ENCODE measurements around the gene GRB10.

The GRB10 gene

DNA sequence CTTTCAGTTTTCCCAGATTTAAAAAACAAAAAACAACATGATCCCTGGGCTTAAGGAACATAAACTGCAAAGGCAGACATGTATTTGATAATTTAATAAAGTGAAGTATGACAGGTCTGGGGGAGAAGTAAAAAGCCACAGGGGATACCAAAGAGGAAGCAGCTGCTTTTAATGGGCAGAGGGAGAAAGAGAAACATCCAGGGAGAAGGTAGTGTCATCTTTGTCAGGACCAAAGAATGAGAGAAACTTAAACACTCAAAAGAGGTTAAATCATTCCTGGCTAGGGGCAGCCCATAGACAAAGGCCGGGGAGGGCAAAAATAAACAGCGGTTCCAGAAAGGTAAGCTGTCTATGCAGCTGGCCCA lies 94.5 kb downstream of the GRB10 start:
- DNase-seq (ENCODE audit: low read depth): no peak

DNA sequence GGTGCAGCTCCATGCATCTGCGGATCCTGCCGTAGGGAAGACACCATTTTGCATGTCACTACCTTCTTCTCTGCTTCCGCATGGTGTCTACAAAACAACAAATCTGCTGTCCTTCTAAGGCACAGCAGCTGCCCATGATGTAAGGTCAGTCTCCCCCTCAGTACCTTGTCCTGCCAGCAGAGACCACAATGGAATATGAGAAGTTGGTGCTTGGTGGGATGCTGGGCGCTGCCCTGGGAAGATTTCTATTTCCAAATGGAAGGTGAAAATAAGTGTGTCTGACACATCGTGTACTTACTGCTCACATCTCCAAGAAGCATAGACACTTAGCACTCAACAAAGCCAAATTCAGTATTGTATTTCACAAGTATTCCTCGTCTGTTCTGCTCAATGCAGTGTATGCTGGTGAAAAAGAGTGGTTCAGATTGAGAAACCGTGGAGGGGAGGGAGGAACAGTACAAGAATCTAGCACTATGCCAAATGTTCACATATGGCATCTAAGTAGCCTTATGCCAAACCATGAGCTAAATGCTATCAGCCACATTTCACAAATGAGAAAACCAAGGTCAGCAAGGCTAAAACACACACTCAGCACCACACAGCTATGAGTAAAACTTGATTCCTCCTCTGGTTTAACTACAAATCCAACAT lies 95.0 kb downstream of the GRB10 start:
- DNase-seq (ENCODE audit: low read depth): no peak

DNA sequence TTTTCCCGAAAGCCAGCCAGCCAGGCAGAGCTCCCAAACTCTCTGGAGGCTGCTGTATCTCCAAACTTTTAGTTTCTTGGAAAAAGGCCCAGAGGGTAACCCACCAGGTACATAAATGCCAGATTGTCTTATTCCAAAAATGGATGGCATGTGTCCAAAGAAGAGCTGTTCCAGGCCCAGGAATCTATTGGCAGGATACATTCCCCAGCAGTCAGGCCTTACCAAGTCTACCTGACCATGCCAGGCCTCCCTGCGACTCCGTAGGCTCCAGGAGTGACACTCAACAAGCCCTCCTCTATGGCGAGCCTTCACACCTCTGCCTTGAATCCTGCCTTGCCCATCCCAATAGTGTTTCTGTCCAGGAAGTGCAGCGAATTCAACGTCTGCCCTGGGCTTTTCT lies 95.6 kb downstream of the GRB10 start:
- no peak for DNase-seq (ENCODE audit: low read depth)

DNA sequence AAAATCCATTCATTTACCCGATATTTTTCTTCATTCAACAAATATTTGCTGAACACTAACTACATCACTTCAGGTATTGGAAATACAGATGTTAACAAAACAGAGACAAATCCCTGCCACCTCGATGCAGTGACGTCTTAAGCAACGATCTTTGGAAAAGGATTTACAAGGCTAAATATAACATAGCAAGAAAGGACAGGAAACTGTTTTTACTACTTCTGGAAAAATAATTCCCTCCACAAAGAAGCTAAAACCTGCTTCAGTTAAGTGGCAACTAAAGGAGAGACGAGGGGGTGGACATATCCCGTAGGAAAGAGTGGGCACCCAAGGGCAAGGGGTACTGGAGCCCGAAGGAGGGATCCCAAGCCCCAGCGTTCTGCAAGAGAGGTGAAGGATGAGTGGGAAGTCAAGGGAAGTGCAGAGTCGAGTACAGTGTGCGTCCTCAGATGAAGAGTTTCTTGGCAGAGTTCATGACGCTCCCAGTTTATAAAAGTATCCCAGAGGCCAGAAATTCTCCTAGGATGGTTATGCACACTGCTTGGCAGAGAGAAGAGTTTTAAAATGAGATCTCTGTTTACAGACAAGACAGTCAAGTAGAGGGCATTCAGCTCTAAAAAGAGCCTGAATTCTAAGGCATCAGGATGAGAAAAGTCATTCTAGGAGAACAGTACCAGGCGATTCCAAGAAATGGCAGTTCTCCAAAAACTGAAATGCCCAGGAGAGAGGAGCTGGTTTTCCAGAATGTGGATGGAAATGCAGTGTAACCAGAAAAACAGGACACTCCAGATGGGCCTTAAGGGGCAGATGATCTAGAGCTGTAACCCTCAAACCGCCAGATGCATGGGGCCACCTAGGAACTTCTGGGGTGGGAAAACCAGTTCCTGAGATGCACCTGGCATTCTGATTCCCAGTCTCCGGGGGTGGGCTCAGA lies 97.3 kb downstream of the GRB10 start:
- DNase-seq (ENCODE audit: low read depth): no peak

DNA sequence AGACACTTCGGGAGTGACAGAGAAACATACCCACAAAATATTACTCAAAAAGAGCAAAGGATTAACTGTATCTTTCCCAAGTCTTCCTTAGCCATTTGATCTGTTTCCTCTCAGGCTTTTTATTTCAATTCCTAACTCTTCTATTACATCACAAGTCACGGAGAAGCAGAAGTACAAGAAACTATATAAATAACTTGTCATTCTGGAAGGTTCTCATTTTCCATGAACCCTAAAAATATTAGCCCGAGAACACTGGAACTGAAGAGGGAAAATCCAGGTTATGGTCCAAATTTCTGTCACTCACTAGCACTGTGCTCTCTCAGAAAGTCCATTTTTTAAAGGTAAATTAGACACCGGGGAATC lies 98.0 kb downstream of the GRB10 start:
- DNase-seq (ENCODE audit: low read depth): no peak

DNA sequence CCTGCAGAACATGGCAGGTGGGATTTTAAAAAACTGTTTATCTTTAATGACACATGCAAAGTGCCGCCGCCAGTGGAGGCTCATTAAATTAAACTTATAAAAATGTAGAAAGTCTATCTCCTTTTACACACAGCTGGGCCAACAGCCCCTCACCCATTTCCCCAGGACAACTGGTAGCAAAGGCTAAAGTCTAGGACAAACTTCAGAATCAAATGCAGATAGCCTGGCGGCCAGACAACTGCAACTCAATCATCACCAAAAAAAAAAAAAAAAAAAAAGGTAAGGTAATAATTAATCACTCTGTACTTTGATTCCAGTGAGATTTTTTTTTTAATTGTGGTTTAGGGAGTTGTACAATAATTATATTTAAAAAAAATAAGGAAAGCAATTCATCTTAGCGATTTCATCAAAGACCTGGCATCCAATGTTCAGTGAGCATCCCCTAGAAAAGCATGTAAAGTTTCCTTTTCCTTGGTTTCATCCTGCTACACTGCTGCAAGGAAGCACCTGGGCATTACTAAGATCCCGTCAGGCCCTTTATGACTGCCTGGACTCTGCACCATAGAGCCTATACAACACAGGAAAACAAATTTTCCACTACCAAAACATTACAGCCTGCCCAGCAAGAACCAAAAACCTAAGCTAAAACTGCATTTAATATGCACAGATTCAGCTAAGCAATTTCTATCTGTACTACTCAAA lies 98.5 kb downstream of the GRB10 start:
- DNase-seq (ENCODE audit: low read depth): no peak

DNA sequence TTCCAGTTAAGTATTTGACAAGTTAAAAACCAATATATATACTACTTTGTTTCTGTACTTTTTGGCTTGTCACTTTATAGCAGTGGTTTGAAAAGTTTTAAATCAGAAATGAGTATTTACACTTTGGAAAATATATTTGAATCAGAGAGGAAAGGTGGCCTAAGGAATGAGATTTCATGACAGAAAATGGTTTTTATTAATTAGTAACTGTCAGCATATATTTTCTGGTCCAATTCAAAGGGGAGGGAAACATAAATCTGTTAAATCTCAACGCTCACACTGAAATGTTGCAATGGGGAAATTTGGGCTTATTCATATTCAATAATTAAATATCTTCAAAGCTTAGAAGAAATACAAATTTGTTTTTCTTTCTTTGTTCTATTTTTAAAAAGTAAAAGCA lies 100.1 kb downstream of the GRB10 start:
- DNase-seq (ENCODE audit: low read depth): no peak

DNA sequence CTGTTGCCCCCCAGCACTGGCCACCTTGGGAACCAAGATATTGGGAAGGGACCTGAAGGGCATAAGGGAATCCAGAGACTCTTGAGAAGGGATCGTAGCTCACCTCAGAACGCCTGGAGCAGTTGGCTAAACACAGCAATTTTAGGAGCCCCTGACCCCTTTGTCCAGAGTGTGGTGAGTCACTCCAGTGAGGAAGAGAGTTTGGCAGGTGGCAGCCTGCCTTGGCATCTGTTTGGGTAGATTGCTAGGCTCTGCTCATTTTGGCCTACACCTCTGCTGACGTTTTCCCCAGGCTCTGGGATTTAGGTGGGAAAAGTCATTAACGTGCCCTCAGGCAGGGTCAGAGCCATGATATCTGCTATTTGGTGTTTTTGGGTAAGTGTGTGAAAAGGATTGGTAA lies 100.6 kb downstream of the GRB10 start:
- DNase-seq (ENCODE audit: low read depth): no peak

DNA sequence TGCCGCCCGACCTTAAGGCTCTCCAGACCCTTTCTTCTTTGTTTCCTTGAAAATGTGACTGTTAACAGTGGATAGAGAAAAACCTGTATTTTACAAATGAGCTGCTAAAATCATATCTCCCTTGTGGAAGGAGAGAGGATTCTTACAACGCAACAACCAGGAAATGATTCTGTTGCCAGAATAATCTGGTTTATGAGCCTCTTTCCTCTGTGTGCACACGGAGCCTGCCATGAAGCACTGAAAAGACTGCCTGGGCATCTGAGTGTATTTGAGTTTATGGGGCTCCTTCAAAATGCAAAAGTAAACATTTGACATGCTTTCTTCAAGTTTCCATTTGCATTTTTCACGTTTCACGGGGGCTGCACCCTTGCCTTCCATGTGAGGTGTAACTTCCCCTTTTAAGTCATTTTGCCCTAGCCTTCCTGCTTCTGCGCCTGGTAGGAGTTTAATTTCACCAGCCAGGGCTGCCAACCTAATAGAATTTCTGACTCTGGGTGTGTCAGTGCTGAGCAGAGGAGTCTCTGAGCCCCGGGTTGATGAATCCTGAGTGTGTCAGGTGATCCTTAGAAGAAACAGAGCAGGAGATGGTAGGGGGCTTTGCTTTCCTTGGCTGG lies 101.2 kb downstream of the GRB10 start:
- DNase-seq (ENCODE audit: low read depth): no peak

DNA sequence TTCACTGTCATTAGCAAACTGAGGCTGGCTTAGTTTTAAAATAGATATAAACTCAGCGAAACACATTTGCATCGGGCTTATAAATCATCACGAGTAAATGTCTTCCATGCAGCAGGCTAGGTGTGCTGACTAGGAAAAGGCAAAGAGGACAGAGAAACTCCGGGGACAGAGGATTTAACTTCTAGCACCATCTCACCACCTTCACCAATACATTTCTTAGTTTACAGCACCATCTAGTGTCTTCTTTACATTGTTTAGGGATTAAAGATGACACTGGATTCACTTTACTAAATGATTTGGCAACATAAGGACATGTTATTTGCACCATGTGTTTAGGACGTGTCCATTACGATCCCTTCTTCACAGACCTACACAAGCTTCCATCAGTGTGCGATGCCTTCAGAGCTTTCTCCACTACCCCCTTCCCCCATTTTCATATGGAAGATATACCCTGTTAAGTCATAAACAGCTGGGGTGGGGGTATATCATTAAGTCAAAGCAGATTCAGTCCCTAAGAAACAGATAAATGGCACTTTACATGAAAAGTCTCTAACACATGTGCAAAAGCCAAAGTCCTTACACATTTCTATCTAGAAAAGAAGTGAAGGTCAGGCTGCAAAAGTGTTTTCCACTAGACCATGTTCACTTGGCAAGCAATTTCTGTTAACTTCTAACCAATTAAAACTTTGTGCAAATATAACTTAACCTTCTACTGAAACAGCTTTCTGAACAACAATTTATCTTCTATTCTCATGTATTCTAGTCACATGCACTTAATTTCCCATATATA lies 103.3 kb downstream of the GRB10 start:
- DNase-seq (ENCODE audit: low read depth): no peak

DNA sequence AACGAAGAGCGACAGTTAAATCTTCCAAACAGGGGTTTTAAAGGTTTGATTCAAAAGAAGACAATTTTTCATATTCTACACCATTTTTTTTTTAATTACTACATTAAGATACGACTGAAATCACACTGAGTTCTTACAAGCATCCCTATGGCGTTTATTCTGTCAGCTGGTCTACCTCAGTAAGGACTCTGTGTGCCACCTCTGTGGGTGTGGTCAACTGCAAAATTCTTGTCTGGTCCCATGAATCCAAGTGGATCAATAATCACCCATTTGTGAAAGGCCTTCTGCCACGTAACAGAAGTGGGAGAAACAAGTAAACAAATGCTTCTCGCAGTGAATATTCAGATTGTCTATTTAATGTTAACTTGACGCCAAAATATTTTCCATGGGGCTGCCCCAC lies 104.1 kb downstream of the GRB10 start:
- DNase-seq (ENCODE audit: low read depth): no peak

DNA sequence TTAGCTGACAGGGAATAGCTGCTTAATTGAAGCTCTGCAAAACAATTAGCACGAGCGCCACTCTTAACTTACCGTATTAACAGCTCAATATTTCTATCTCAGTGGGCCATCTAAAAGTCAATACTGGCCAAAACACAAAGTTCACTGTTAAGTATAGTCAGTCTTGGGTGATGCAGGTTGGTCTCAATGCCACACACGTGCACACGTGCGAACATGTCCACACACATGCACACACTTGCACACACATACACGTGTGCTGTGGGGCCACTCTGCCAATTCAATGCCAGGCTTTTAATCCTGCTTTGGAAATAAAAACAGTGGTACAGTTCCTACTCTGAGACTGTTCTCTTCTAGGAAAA lies 105.1 kb downstream of the GRB10 start:
- DNase-seq (ENCODE audit: low read depth): no peak

DNA sequence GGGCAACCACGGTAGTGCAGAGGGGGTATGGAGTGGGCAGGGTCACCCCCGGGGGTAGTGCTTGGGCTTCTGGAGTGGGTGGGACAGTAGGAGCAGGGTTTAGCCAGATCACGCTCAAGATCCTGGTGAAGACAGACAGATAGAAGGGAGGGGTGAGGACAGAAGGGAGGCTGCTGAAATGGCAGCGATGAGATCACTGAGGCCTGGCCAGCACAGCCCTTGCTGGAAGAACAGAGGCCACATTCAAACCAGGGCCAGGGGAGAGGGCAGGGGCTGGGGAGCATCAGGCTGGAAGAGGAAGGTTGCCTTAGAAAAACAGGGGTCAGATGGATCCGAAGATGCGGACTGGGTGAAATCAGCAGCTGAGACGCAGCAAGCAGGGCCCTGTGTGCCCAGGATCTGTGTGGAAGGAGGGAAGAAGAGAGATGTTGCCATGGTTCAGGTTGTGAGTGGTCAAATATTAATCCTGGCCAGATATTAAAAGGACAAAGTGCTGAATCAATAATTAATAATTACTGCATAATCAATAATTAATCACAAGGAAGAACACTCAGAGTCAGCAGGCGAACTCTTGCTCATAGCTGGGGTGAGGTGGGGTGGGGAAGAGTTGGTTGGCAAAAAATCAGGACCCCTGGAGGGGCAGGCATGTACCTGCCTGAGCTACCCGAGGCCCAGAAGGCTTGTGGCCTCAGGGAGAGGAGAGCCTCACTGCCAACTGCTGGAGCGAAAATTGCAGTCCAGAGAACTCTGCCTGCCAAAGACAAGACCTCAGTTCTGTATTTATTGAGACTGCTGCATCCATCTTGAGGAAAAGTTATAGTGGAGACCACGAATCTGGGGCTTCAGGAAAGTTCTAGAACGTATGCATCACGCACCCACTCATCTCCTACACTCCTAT lies 105.7 kb downstream of the GRB10 start:
- DNase-seq (ENCODE audit: low read depth): no peak

DNA sequence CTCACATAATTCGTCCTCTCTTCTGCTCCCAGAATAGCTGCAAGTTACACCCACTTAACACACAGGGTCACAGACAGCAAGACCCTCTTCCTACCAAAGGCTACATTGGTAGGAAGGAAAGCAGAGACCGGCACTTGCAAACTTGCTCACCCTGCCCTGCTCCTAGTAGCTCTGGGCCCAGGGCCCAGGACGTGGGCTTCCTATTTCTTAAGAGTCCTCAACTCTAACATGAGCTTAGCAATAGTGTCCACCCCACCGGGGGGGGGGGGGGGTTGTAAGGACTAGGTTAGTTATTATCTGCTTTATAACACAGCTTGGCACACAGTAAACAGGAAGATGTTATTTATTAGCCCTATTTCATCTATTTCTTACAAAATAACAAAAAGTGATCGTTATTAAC lies 106.6 kb downstream of the GRB10 start:
- no peak for DNase-seq (ENCODE audit: low read depth)

DNA sequence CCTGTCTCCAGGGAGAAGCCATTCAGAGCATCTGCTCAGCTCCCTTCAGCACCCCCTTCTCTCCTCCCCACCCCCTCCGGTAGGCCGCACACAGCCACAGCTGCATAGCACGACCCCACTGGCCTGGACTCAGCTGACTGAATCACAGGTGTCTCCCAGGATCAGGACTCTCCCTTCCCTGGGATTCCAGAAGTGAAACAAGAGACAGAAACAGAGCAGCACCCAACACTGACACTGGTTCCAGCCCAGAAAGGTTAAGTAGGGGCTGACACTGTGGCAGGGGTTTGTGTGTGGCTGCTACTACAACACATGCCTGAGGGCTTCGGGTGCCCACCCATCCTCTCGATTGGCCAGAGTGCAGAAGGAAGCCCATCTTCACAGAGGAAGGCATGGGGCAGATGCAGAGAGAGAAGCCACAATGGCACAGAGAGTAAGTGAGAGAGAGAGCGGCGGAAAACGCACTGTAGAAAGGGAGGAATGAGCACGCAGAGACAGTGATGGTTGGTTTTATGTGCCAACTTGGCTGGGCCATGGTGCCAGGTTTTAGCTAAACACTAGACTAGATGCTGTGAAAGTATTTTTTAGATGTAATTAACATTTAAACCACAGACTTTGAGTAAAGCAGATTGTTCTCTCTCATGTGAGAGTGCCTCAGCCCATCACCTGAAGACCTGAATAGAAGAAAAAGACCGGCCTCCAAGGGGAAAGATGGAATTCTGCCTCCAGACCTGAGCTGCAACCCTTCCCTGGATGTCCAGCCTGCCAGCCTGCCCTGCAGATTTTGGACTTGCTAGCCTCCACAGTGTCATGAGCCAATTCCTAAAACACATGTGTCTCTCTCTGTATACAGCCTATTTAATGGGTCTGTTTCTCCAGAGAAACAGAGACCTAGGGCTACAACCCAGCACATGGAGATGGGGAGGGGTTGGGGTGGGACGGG lies 107.5 kb downstream of the GRB10 start:
- DNase-seq (ENCODE audit: low read depth): no peak

DNA sequence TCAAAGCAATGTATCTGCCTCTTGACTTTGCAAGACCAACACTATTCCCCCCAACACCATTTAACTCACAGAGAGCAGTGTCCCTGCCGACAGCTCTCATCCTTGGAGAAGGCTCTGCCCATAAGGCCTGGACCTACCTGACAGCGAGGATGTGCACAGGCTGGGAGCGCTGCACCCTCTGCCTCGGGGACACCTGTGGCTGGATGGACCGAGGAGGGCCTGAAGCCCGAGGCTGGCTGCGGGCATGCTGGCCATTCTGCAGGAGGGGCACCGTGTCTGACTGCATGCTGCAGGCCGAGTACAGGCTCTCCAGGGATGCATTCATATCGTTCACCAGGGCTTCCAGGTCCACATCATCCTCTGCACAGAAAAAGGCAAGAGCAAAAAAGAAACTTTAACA lies 108.4 kb downstream of the GRB10 start:
- DNase-seq (ENCODE audit: low read depth): no peak

DNA sequence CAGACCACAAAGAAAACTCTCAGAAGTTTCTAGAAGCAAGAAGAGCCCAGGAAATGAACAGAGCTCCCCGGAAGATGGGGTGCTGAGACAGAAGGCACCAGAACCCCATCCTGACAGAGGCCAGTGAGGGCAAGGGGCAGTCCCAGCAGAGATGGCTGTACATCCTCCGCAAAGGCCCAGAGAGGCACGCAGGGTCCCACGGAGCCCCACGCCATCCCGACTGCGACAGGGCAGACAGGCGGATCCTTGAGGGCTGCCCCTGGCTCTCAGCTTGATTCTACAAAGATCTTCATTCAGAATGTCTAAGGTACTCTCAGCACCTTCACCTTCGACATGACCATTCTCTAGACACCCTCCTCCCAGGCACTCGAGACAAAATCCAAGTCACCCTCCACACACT lies 109.6 kb downstream of the GRB10 start:
- no peak for DNase-seq (ENCODE audit: low read depth)

DNA sequence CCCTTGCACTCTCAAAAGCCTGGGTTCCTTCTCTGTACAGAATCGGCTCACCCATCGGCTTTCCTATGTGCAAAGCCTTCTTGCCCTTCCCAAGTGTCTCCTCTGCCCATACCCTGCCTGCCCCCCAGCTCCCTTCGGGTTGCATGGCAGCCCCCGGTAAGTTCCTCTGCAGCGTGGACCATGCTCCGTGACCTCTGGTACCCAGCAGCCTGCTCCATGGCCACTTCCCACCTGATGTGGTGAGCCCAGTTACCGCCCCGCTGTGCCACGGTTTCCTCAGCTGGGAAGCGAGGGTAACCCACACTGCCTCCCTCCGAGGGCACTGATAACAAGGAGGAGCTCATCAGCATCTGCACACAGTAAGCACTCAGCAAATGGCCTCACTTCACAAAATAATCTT lies 110.7 kb downstream of the GRB10 start:
- DNase-seq (ENCODE audit: low read depth): no peak

DNA sequence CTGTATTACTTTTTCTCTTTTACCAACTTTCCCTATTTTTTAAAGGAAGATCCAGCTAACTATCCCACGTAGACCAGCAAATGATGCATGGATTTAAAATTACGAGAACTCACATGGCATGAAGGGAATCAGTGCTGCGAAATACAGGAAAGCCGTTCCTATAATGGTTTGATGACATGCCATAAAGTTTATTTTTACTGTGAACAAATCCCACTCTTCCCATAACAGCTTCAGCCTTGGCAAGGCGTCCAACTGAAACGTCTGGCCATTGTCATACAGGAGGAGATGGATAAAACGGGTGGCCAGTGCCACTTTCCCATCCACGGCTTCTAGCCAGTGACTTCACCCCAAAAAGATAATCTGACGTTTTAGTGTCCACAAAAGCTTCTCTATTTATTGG lies 111.3 kb downstream of the GRB10 start:
- no peak for DNase-seq (ENCODE audit: low read depth)

DNA sequence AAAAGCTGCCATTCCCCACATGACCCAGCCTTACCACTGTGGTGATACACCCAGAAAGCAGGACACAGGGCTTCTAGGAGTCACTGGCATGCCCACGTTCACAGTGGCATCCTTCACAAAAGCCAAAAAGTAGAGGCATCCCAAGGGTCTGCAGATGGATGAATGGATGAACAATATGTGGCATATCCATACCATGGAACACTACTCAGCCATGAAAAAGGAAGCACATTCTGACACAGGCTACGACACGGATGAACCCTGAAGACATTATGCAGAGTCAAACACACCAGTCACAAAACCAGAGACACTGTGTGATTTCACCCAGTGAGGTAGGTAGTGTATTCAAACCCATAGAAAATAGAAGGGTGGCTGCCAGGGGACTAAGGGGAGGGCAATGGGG lies 112.8 kb downstream of the GRB10 start:
- no peak for DNase-seq (ENCODE audit: low read depth)
